ENCODE results near the gene FAM131C.
"Not testable (repeated sequence)": the region's sequence is repeated elsewhere in the genome, so short reads cannot be mapped to it uniquely, and the experiment has no call there.

Gene FAM131C

GRCh38 chr1:16077406-16078245, 4.2 kb upstream of the FAM131C start:
- DNase-seq (ENCODE audit: low read depth in 1 of 2, low spot score in 1 of 2): no peak

GRCh38 chr1:16076865-16077238, 3.4 kb upstream of the FAM131C start:
- no peak for DNase-seq (ENCODE audit: low read depth in 1 of 2, low spot score in 1 of 2)

GRCh38 chr1:16076031-16076864, 2.8 kb upstream of the FAM131C start:
- no peak for DNase-seq (ENCODE audit: low read depth in 1 of 2, low spot score in 1 of 2)

- DNase-seq (ENCODE audit: low read depth in 1 of 2, low spot score in 1 of 2): no peak
Measured at GRCh38 chr1:16075337-16076030, 2.0 kb upstream of the FAM131C start.

GRCh38 chr1:16074217-16074616, 766 bp upstream of the FAM131C start:
- no peak for DNase-seq (ENCODE audit: low read depth in 1 of 2, low spot score in 1 of 2)

- DNase-seq (ENCODE audit: low read depth in 1 of 2, low spot score in 1 of 2): no peak
Measured at GRCh38 chr1:16072616-16073484, 601 bp downstream of the FAM131C start.

- DNase-seq (ENCODE audit: low read depth in 1 of 2, low spot score in 1 of 2): no peak
Measured at GRCh38 chr1:16072095-16072494, 1.4 kb downstream of the FAM131C start.

GRCh38 chr1:16071614-16072013, 1.8 kb downstream of the FAM131C start:
- no peak for DNase-seq (ENCODE audit: low read depth in 1 of 2, low spot score in 1 of 2)

GRCh38 chr1:16070640-16071355, 2.7 kb downstream of the FAM131C start:
- DNase-seq (ENCODE audit: low read depth in 1 of 2, low spot score in 1 of 2): no peak

GRCh38 chr1:16068356-16069270, 4.8 kb downstream of the FAM131C start:
- no peak for DNase-seq (ENCODE audit: low read depth in 1 of 2, low spot score in 1 of 2)

GRCh38 chr1:16067933-16068332, 5.5 kb downstream of the FAM131C start:
- DNase-seq (ENCODE audit: low read depth in 1 of 2, low spot score in 1 of 2): no peak

- DNase-seq (ENCODE audit: low read depth in 1 of 2, low spot score in 1 of 2): no peak
Measured at GRCh38 chr1:16067127-16067768, 6.2 kb downstream of the FAM131C start.

- no peak for DNase-seq (ENCODE audit: low read depth in 1 of 2, low spot score in 1 of 2)
Measured at GRCh38 chr1:16066245-16066644, 7.2 kb downstream of the FAM131C start.

GRCh38 chr1:16065269-16065576, 8.2 kb downstream of the FAM131C start:
- no peak for DNase-seq (ENCODE audit: low read depth in 1 of 2, low spot score in 1 of 2)

GRCh38 chr1:16064536-16065268, 8.7 kb downstream of the FAM131C start:
- DNase-seq (ENCODE audit: low read depth in 1 of 2, low spot score in 1 of 2): no peak

- no peak for DNase-seq (ENCODE audit: low read depth in 1 of 2, low spot score in 1 of 2)
Measured at GRCh38 chr1:16063921-16064320, 9.5 kb downstream of the FAM131C start.

GRCh38 chr1:16063226-16063829, 10.1 kb downstream of the FAM131C start:
- DNase-seq (ENCODE audit: low read depth in 1 of 2, low spot score in 1 of 2): no peak

GRCh38 chr1:16062687-16063075, 10.8 kb downstream of the FAM131C start:
- DNase-seq (ENCODE audit: low read depth in 1 of 2, low spot score in 1 of 2): not testable (repeated sequence)

Data from activated T-helper 1 cell treated with anti-CD3 and anti-CD28 coated beads, Interleukin-2, amount 50 U/mL, for 16 hours (primary cell).